Stimulated activated CD8-positive, alpha-beta memory T cell treated with anti-CD3 and anti-CD28 coated beads, Interleukin-12 subunit alpha, Interleukin-12 subunit beta, amount 100 ng/mL, for 1 hour (primary cell): Measurements from ENCODE around the gene WNT9A.

ENCODE experiments used
- DNase-seq: peaks from one replicate; pipeline ENCODE4 v3.0.0-alpha.2; 2020; ENCODE audit warnings: low read depth

The WNT9A gene

GRCh38 chr1:227941509-227942020, 6.2 kb downstream of the WNT9A start:
- no peak for DNase-seq

- no peak for DNase-seq
Observed at GRCh38 chr1:227940791-227941241, 6.9 kb downstream of the WNT9A start.

GRCh38 chr1:227939791-227940771, 7.7 kb downstream of the WNT9A start:
- DNase-seq, result no peak

- DNase-seq, result no peak
Observed at GRCh38 chr1:227938911-227939790, 8.6 kb downstream of the WNT9A start.

GRCh38 chr1:227938276-227938675, 9.5 kb downstream of the WNT9A start:
- DNase-seq, result no peak

- no peak for DNase-seq
Observed at GRCh38 chr1:227937838-227938145, 9.9 kb downstream of the WNT9A start.

- no peak for DNase-seq
Observed at GRCh38 chr1:227937031-227937837, 10.5 kb downstream of the WNT9A start.

- DNase-seq, result no peak
Observed at GRCh38 chr1:227935826-227936225, 11.9 kb downstream of the WNT9A start.

GRCh38 chr1:227934476-227935313, 13.0 kb downstream of the WNT9A start:
- DNase-seq, result no peak

GRCh38 chr1:227929751-227930472, 17.8 kb downstream of the WNT9A start:
- DNase-seq, result no peak

GRCh38 chr1:227928811-227929375, 18.8 kb downstream of the WNT9A start:
- no peak for DNase-seq

- DNase-seq, result no peak
Observed at GRCh38 chr1:227927971-227928741, 19.6 kb downstream of the WNT9A start.

GRCh38 chr1:227926896-227927885, 20.5 kb downstream of the WNT9A start:
- DNase-seq, result no peak

- no peak for DNase-seq
Observed at GRCh38 chr1:227926216-227926791, 21.4 kb downstream of the WNT9A start.

GRCh38 chr1:227925582-227926198, 22.0 kb downstream of the WNT9A start:
- no peak for DNase-seq

- DNase-seq, result no peak
Observed at GRCh38 chr1:227924833-227925574, 22.7 kb downstream of the WNT9A start.
